Activated naive CD8-positive, alpha-beta T cell (primary cell): ENCODE measurements around the gene RNLS.
"Not testable (repeated sequence)": the region's sequence is repeated elsewhere in the genome, so short reads cannot be mapped to it uniquely, and the experiment has no call there.

Source experiments
- H3K27ac Mint-ChIP-seq: one replicate; pipeline ENCODE4 v1.8.0; 2021; ENCODE audit warnings: mixed read lengths
- H3K27me3 Mint-ChIP-seq: one replicate; pipeline ENCODE4 v1.8.0; 2021; ENCODE audit warnings: mixed read lengths
- H3K36me3 Mint-ChIP-seq: one replicate; pipeline ENCODE4 v1.8.0; 2021; ENCODE audit warnings: mixed read lengths
- H3K4me1 Mint-ChIP-seq: one replicate; pipeline ENCODE4 v1.8.0; 2021; ENCODE audit warnings: low read depth, mixed read lengths
- H3K4me3 Mint-ChIP-seq: one replicate; pipeline ENCODE4 v1.8.0; 2021; ENCODE audit warnings: mild to moderate bottlenecking, mixed read lengths
- H3K9me3 Mint-ChIP-seq: one replicate; pipeline ENCODE4 v1.8.0; 2021; ENCODE audit warnings: low read depth, mixed read lengths

The RNLS gene

DNA sequence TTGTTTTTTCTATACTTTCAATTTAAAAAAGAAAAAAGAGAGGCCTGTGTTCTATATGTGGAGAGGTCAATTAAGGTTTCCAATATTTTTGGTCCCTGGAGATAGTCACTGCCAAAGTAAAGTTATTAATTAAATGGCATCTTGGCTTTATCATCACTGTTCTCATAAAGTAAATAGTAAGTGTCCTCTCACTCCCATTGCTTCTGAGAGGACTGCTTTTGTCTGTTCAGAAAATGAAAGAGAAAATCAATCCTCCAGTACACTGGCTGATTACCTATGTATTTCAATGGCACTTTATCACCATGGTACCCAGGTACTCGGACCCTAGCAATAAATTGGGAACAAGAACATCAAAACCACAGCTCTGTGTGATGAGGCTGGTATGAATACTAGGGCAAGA, 94.0 kb downstream of the RNLS start:
- no peaks in the 10 kb centered on the region for H3K27me3 Mint-ChIP-seq
- peaks cover 21% of the 10 kb centered on the region for H3K4me1 Mint-ChIP-seq
- H3K4me3 Mint-ChIP-seq: no peak overlapping the region
- H3K27ac Mint-ChIP-seq: no peak overlapping the region
- no peaks in the 10 kb centered on the region for H3K9me3 Mint-ChIP-seq
- H3K36me3 Mint-ChIP-seq: no peaks in the 10 kb centered on the region

DNA sequence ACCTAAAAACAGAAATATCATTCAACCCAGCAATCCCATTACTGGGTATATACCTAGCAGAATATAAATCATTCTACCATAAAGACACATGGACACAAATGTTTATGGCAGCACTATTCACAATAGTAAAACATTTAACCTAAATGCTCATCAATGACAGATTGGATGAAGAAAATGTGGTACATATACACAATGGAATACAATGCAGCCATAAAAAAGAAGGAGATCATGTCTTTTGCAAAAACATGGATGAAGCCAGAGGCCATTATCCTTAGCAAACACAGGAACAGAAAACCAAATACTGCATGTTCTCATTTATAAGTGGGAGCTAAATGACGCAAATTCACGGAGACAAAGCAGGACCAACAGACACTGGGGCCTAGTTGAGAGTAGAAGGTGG, 96.3 kb downstream of the RNLS start:
- peaks cover 21% of the 10 kb centered on the region for H3K4me1 Mint-ChIP-seq
- not testable (repeated sequence) for H3K9me3 Mint-ChIP-seq, H3K27me3 Mint-ChIP-seq, H3K27ac Mint-ChIP-seq, H3K4me3 Mint-ChIP-seq, H3K36me3 Mint-ChIP-seq

DNA sequence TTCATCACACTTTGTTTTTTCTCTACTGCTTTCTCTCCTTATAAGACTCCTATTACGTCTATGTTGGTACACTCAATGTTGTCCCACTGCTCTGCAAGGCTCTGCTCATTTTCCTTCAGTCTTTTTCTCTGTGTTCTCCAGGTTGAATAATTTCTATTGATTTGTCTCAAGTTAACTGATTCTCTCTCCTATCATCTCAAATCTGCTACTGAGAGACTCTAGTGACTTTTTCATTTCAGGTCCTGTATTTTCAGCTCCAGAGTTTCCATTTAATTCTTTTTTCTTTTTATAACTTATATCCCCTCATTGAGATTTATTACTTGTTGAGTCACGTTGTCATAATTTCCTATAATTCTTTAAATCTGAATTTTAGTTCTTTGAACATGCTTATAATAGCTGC, 100.9 kb downstream of the RNLS start:
- H3K27me3 Mint-ChIP-seq: no peaks in the 10 kb centered on the region
- H3K9me3 Mint-ChIP-seq: peaks cover 3% of the 10 kb centered on the region
- H3K4me3 Mint-ChIP-seq: no peak overlapping the region
- no peak overlapping the region for H3K27ac Mint-ChIP-seq
- no peaks in the 10 kb centered on the region for H3K4me1 Mint-ChIP-seq
- H3K36me3 Mint-ChIP-seq: peaks cover 5% of the 10 kb centered on the region

DNA sequence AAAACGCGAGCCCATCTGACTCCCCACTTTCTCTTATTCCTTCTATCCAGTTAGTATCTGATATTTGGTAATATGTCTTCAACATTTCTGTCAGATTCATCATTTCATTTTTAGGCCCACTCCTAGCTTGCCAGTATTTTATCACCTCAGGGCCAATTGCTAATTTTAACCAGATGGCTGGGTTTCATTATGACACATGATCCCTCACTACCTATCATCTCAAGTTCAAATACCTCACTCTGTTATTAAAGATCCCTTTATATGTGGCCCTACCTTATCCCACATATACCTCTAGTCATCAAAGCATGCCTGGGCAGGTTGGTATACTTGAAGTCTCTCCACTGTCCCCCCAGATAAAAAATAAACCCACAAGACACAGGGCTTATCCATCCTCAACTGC, 104.9 kb downstream of the RNLS start:
- Mint-ChIP-seq H3K36me3 (peaks cover 5% of the 10 kb centered on the region), H3K9me3 (peaks cover 3% of the 10 kb centered on the region), H3K27me3 (no peaks in the 10 kb centered on the region), H3K4me3 (no peak overlapping the region), H3K4me1 (no peaks in the 10 kb centered on the region), H3K27ac (no peak overlapping the region)

DNA sequence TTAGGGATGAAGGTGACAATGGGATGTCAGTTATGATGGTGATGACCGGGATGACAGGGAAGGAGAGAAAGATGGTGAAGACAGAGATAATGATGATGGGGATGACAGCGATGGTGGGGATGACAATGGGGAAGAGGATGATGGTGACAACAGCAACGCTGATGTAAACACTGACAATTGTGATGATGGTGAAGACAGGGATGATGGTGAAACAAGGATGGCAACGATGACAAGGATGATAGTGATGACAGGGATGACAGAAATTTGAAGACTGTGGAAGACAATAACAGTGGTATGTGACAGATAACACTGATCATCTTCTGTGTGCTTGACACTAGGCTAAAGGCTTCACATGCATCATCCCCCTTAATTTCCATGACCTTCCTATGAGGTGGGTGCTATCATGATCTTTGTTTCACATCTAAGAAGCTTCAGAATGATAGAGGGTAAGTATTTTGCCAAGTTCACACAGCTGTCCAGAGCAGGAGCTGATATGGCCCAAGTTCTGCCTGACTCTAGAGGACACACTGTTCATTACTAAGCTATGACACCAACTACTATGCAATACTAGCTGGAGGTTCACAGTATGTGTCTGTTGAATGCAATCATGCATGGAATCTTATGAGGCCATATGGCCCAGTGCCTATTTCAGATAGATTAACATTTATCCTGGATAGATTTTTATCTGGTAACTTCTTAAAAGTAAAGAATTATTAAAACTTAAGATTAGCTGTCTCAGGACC, 105.6 kb downstream of the RNLS start:
- Mint-ChIP-seq H3K27ac (no peak overlapping the region), H3K4me3 (no peak overlapping the region), H3K36me3 (peaks cover 5% of the 10 kb centered on the region), H3K4me1 (no peaks in the 10 kb centered on the region), H3K27me3 (no peaks in the 10 kb centered on the region), H3K9me3 (peaks cover 3% of the 10 kb centered on the region)

DNA sequence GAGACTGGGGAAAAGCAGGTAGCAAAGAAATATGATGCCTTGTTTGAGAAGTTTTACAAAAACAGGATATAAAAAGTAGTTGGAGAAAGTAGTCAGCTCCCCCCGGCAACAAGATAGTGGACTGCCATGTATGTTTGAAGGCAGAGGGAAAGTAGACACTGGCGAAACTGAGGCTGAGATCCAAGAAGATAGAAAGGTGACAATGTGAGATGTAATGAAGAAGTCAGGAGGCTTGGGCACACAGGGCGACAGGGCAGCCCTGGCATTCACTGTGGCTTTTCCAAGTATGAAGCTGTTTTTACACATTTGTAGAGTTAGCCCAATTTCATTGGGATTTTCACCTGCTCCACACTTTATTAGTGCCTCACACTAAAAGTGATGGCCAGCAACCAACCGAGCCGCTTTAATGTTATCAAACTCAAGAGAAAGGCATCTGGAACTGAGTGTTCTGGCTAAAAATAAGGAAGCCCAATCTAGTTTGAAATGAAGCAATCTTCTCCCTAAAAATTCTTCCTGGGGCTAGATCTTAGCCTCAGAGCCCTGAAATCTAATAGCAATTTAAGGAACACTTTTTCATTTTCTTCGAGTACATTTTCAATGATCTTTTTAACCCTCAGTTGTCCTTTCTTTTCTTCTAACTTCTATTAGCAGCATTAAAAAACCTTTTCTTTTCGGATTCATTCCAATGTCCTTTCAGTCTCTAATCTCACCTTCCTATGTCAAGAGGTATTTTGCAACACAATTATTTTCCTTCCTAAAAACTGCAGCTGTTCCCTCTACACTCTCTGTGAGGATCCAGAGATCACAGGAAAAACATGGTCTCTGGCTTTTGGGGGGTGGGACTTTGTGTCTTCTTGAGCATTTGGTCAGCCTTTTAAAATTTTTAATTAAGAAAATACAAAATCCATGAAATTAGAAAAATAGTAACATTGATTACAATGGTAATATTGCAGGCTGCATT, 108.0 kb downstream of the RNLS start:
- H3K27ac Mint-ChIP-seq: no peak overlapping the region
- no peaks in the 10 kb centered on the region for H3K9me3 Mint-ChIP-seq
- no peaks in the 10 kb centered on the region for H3K36me3 Mint-ChIP-seq
- no peak overlapping the region for H3K4me3 Mint-ChIP-seq
- no peaks in the 10 kb centered on the region for H3K4me1 Mint-ChIP-seq
- no peaks in the 10 kb centered on the region for H3K27me3 Mint-ChIP-seq

DNA sequence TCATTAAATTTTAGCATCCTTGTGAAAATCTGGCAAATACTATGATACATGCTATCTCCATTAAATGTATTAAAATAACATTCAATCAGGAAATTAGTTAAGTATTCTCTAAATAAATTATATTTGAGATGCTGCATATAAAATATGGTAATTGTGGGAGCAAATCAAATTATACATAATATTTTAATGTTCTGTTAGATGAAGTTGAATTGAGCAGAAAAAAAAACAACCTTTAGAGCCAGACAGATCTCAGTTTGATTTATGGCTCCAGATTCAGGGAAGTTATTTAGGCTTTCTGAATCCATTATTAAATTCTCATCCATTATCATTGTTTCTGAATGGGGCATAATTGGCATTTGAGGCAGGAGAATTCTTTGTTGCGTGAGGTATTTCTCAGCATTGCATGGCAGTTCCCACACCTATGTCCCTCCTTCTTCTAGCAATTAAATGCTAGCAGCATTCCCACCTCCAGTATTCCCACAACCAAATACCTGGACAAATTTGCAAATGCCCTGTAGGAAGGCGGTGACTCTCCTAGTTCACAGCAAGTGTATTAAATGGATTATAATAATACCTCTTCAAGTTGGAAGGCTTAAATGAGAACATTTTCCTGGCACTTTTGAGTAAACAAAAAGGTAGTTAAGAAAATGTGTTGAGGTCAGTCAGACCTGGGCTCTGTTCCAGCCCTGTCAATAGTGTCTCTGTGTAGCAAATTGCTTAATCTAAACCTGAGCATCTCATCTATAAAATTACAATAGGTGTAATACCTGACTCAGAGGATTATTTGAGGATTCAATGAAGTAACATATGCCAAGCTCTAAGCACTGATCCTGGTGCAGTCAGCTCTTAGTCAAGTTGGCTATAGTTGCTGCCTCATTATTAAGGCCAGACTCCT, 108.9 kb downstream of the RNLS start:
- Mint-ChIP-seq H3K4me1 (no peaks in the 10 kb centered on the region), H3K4me3 (no peak overlapping the region), H3K36me3 (no peaks in the 10 kb centered on the region), H3K27ac (no peak overlapping the region), H3K27me3 (no peaks in the 10 kb centered on the region), H3K9me3 (no peaks in the 10 kb centered on the region)

DNA sequence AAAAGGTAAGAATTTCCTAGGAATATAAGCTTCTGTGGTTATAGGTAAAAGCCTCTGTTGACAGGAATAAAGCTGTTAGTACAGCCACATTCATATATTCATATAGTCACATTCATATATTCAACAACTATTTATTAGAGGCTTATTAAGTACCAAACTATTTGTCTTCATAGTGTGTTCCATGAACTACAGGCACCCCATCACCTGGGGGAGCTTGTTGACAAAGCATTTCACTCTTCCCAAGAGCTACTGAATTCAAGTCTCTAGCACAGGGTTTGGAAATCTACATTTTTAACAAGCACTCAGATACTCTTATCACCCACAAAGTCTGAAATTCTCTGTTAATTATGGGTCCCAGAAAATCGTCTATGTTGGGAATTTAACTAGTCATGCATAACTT, 110.6 kb downstream of the RNLS start:
- no peaks in the 10 kb centered on the region for H3K4me1 Mint-ChIP-seq
- no peaks in the 10 kb centered on the region for H3K36me3 Mint-ChIP-seq
- no peaks in the 10 kb centered on the region for H3K9me3 Mint-ChIP-seq
- no peak overlapping the region for H3K27ac Mint-ChIP-seq
- H3K27me3 Mint-ChIP-seq: no peaks in the 10 kb centered on the region
- H3K4me3 Mint-ChIP-seq: no peak overlapping the region

DNA sequence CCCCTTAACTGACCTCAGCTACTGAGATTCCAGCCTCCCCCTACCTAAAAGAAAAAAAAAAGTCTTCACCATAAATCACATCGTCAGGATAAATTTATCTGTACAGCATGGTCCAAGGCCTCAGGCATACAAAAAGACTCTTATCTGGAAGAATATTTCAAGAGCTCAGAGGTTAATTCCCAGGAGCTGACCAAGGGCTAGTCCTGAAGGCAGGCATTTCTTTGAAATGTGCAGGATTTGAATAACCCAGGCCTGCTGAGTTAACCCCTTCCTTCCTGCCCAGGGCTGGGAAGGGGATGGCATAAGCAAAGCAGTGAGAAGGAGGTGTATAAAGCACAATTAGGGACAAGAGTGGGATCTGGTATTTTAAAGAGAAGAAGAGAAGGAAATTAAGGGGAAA, 111.2 kb downstream of the RNLS start:
- no peak overlapping the region for H3K27ac Mint-ChIP-seq
- no peaks in the 10 kb centered on the region for H3K27me3 Mint-ChIP-seq
- H3K4me1 Mint-ChIP-seq: no peaks in the 10 kb centered on the region
- no peak overlapping the region for H3K4me3 Mint-ChIP-seq
- no peaks in the 10 kb centered on the region for H3K36me3 Mint-ChIP-seq
- H3K9me3 Mint-ChIP-seq: no peaks in the 10 kb centered on the region

DNA sequence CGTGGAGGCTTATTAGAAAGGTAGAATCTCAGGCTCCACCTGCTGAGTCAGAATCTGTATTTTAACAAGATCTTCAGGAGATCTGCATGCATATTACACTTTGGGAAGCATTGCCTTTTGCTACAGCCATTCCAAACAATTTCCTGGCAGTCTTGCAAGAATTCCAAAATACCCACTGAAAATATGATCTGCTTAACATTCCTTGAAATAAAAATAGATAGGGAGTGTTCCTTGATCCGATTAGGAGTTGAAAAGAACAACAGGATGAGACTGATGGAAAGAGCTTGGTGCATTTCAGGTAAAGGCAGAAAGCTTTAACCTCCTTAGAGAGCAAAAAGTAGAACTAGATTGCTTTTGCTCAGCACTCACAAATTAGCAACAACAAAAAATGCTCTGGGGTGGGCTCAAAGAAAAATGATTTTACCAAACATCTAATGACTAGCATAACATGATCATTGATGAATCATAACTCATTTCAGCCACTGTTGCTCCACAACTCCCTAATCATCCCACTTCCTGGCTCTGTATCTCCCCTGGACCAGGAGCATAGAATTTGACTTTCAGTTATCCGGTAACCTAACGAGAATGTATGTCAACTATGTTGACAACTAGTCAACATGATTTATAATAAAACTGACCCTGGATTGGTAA, 115.2 kb downstream of the RNLS start:
- no peak overlapping the region for H3K27ac Mint-ChIP-seq

DNA sequence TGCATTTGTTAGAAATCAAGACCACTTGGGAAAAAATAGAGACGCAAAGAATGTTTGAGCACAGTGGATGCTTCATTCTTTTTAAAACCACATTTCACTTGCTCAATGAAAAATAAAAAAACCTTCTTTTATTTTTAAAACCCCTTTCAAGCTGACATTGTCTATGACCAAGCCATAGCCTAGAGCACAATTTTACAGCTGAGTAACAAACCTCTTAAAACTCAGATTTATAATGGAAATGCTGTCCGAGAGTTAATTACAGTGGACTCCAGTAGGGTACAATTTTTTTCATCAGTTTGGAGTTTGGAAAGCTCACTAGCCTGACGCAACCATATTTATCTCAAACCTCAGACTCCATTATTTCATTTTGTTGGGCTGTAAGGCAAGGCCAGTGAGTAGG, 116.3 kb downstream of the RNLS start:
- Mint-ChIP-seq H3K27me3 (no peaks in the 10 kb centered on the region), H3K36me3 (peaks cover 12% of the 10 kb centered on the region), H3K9me3 (no peaks in the 10 kb centered on the region), H3K4me3 (no peak overlapping the region), H3K4me1 (no peaks in the 10 kb centered on the region), H3K27ac (no peak overlapping the region)

More for the DNA sequence above, 115.2 kb downstream of the RNLS start:
- Mint-ChIP-seq H3K4me3 (no peak overlapping the region), H3K9me3 (no peaks in the 10 kb centered on the region), H3K4me1 (no peaks in the 10 kb centered on the region), H3K36me3 (peaks cover 12% of the 10 kb centered on the region), H3K27me3 (no peaks in the 10 kb centered on the region)

DNA sequence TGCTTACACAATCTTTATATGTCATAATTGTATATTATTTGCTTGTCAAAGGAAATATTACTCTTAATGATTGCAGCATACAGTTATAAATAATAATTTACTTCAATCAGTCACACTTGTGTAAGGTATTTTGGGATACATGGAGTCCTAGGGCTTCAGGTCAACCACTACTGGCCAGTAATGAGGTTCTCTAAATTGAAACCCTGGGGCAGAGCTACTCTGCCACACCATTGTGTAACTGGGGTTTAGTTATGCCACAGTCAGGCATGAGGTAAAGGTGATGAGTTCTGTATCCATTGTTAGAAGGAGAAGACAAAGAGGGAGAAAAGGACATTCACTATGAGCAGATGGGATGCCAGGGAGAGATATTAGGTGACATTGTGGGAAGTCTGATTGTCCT, 117.4 kb downstream of the RNLS start:
- Mint-ChIP-seq H3K27me3 (no peaks in the 10 kb centered on the region), H3K27ac (no peak overlapping the region), H3K4me1 (no peaks in the 10 kb centered on the region), H3K4me3 (no peak overlapping the region), H3K36me3 (peaks cover 12% of the 10 kb centered on the region), H3K9me3 (no peaks in the 10 kb centered on the region)

DNA sequence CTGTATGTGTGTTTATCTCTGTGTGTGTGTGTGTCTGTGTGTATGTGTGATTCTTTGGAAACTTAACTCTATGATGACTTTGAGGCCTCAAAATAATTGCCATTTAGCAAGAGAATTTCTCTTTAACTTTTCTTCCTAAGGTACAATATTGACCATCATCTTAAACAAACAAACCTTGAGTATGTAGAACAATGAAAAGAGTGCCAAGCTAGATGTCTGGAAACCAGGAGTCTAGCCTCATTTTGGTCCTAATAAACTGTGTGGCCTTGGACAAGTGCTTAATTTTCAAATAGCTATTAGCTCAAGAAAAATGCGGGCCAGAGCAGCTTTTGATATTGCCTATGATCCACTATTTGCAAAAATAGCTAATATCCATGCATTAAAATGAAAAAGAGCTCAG, 119.3 kb downstream of the RNLS start:
- Mint-ChIP-seq H3K27me3 (no peaks in the 10 kb centered on the region), H3K4me1 (no peaks in the 10 kb centered on the region), H3K36me3 (peaks cover 12% of the 10 kb centered on the region), H3K9me3 (no peaks in the 10 kb centered on the region), H3K4me3 (no peak overlapping the region), H3K27ac (no peak overlapping the region)

DNA sequence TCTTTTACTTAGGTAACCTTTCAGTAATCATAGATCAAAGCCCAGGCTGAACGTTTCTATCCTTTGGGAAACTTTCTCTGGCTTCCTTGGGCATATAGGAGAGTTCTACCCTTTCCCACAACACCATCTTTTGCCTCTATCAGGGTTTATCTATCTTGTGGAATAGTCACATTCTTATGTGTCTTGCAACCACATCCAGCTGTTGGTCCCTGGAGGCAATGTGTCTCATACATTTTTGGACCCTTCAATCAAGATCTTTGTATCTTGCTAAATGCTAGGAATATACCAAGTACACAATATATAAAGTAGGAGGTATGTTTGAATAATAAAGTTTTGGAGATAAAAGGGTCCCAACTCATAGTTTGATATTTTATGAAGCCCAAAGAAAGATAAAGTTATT, 121.7 kb downstream of the RNLS start:
- Mint-ChIP-seq H3K4me3 (no peak overlapping the region), H3K4me1 (no peaks in the 10 kb centered on the region), H3K9me3 (no peaks in the 10 kb centered on the region), H3K27ac (no peak overlapping the region), H3K27me3 (no peaks in the 10 kb centered on the region), H3K36me3 (peaks cover 12% of the 10 kb centered on the region)
